OCI-LY7 (cell line): ENCODE measurements around the gene CYP1B1.

Experiments
- EZH2phosphoT487 ChIP-seq: fragments of 200-600 bp; sonication (generic); IDR thresholded peaks from 2 replicates; pipeline ENCODE4 v1.6.1; 2018; ENCODE audit warnings: low read depth, borderline replicate concordance, mild to moderate bottlenecking, mixed run types, antibody characterized with exemption, low read length, moderate library complexity, mixed read lengths
- TF ChIP-seq, protein P1 (sequence below): fragments of 200-600 bp; sonication (generic); conservative IDR thresholded peaks from 2 replicates; pipeline ENCODE4 v1.5.1; 2014; ENCODE audit warnings: mild to moderate bottlenecking, antibody characterized with exemption, low read length, moderate library complexity, mixed read lengths

DNA sequence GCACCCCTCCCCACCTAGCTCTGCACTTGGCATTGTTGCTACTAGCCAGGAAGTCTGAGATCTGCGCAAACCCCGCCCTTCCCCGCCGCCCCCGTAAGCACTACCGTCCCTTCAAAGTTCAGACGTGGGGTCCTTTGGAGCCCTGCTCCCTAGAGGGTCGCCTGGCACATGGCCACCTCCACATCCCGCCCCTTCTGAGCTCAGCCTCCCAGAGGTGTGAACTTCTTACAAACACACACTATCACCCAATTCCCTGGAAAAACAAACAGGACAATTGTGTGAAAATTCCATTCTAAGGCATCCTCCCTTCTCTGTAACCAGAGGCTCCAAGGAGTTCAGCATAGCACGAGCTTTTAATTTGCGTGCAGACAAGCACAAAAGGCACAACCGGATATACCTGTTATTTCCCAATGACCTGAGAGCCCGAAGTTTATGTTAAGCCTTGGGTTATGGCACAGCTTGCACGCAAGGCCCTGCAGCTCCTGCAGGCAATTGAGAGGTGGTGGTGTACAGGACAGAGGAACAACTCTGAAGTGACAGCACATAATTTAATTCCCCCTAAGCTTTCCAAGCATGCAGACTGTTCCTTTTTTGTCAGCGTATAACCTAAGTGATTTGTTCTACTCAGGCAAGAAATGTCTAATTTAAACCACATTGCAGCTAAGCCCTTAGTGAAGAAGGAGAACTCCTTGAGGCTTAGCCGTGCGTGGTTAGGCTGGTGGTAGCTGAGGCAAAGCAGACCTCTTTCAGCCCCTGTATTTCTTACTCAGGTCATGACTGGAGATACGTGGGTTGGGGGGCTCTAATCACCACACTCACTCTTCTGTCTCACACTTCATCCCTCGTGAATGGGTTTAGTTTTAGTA, 20.3 kb upstream of the CYP1B1 start:
- TF ChIP-seq, protein P1, sequence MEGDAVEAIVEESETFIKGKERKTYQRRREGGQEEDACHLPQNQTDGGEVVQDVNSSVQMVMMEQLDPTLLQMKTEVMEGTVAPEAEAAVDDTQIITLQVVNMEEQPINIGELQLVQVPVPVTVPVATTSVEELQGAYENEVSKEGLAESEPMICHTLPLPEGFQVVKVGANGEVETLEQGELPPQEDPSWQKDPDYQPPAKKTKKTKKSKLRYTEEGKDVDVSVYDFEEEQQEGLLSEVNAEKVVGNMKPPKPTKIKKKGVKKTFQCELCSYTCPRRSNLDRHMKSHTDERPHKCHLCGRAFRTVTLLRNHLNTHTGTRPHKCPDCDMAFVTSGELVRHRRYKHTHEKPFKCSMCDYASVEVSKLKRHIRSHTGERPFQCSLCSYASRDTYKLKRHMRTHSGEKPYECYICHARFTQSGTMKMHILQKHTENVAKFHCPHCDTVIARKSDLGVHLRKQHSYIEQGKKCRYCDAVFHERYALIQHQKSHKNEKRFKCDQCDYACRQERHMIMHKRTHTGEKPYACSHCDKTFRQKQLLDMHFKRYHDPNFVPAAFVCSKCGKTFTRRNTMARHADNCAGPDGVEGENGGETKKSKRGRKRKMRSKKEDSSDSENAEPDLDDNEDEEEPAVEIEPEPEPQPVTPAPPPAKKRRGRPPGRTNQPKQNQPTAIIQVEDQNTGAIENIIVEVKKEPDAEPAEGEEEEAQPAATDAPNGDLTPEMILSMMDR: no peak
- no peak for TF ChIP-seq EZH2phosphoT487
